Activated CD4-positive, alpha-beta T cell treated with anti-CD3 and anti-CD28 coated beads, Interleukin-2, amount 50 U/mL, for 16 hours (primary cell): ENCODE measurements around the gene SNX24.
A peak's percentile ranks its signal among the peaks of the same experiment; 100 is the strongest.
"Not testable (repeated sequence)": the region's sequence is repeated elsewhere in the genome, so short reads cannot be mapped to it uniquely, and the experiment has no call there.

ENCODE experiments used
- DNase-seq: peaks from one replicate; pipeline ENCODE4 v3.0.0-alpha.2; 2020

The SNX24 gene, protein sequence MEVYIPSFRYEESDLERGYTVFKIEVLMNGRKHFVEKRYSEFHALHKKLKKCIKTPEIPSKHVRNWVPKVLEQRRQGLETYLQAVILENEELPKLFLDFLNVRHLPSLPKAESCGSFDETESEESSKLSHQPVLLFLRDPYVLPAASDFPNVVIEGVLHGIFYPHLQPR

GRCh38 chr5:122845229-122846050, at the start of gene SNX24:
TSS of gene SNX24 (plus strand) at chr5:122845613. CDS start at chr5:122845634, 21 bp downstream.
- DNase-seq: peak; percentile 77

- DNase-seq: no peak
Measured at GRCh38 chr5:122805481-122805880, 39.9 kb upstream of the SNX24 start.

- DNase-seq: no peak
Measured at GRCh38 chr5:122810405-122810804, 35.0 kb upstream of the SNX24 start.

- no peak for DNase-seq
Measured at GRCh38 chr5:122815218-122815767, 30.1 kb upstream of the SNX24 start.

- DNase-seq: no peak
Measured at GRCh38 chr5:122816756-122817155, 28.7 kb upstream of the SNX24 start.

- no peak for DNase-seq
Measured at GRCh38 chr5:122831984-122832383, 13.4 kb upstream of the SNX24 start.

- DNase-seq: no peak
Measured at GRCh38 chr5:122835681-122836080, 9.7 kb upstream of the SNX24 start.

GRCh38 chr5:122836947-122837346, 8.5 kb upstream of the SNX24 start:
- no peak for DNase-seq

DNA sequence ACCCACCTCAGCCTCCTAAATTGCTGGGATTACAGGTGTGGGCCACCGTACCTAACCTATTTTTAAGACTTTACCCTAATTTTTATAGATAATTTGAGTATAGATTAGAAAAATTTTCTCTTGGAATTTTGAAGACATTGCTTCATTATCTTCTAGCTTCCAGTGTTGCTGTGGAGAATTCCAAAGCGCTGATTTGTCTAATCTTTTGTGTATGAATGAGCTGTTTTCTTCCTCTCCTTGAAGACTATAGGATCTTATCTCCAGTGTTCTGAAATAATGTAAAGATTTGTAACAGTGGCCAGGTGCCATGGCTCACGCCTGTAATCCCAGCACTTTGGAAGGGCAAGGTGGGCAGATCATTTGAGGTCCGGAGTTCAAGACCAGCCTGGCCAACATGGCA, 5.7 kb upstream of the SNX24 start:
- DNase-seq: no peak

DNA sequence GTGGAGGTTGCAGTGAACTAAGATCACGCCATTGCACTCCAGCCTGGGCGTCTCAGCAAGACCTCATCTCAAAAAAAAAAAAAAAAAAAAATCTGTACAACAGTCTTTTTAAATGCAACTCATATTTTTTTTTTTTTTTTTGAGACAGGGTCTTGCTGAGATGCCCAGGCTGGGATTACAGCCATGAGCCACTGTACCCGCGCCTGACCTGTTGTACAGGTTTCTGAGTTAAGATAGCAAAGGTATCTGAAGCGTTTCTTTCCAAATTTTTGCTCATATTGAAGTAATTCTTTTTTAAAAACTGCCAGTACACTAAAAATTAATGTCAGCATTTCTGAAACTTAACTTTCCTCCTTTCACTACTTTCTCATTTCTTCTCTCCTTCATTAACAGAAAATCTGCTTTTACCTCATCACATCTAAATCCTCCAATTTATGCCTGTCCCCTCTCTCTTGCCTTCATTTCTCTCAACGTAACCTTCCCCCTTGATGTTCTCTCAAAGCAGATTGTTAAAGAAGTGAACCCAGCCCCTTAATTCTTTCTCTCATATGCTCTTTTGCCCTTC, 3.3 kb upstream of the SNX24 start:
- no peak for DNase-seq

GRCh38 chr5:122844136-122844909, 1.1 kb upstream of the SNX24 start:
- no peak for DNase-seq

DNA sequence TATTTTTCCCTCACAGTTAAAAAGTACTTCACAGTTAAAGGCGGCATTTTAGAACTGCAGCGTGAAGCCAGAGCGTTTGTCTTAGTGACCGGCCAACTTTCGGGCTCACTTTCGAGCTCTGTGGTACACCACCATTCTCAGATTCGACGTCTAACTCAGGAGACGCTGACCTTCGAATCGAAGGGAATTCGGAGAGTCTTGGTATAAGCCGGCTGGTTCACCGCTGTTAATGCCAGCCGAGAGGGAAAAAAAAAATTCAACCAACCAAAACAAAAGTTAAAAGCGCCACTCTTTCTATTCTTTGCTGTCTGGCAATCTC, 544 bp upstream of the SNX24 start:
- no peak for DNase-seq

DNA sequence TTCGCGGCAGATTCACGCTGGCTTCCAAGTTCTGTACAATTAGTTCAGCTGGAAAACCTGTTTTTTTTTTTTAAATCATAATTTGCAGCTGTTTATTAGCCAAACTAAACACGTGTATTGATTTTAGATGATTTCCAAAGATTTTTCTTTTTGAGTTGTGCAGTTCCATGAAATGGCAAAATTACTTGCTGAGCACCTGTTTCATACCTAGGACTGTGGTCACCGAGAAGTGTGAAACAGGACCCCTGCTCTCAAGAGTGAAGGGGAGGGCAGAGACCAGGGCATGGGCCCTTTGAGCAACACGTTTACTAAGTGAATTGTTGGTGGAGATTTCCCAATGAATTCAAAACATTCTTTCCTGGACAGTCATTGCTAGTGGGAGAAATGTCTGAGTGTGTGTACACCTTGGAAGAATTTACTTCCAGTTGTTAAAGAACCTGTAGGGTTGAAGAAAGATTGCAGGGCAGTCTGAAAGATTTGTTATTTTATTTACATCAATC, 688 bp downstream of the SNX24 start:
- no peak for DNase-seq

- no peak for DNase-seq
Measured at GRCh38 chr5:122847687-122848081, 2.3 kb downstream of the SNX24 start.

DNA sequence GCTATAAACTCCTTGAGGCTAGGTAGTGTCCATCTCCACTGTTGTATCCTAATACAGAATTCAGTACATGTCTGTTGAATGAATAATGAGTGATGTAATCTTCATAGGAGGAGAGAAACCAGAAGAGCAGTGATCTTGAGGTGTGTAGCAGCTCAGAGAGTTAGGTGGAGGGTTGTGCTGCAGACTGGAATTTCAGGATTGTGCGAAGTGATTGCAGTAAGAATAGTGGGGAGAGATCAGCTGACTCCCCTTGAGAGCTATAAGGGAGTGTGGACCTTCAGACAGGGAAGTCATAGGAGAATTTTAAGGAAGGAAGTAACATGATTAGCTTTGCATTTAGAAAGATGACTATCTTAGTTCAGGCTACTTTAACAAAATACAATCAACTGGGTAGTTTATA, 4.4 kb downstream of the SNX24 start:
- no peak for DNase-seq

DNA sequence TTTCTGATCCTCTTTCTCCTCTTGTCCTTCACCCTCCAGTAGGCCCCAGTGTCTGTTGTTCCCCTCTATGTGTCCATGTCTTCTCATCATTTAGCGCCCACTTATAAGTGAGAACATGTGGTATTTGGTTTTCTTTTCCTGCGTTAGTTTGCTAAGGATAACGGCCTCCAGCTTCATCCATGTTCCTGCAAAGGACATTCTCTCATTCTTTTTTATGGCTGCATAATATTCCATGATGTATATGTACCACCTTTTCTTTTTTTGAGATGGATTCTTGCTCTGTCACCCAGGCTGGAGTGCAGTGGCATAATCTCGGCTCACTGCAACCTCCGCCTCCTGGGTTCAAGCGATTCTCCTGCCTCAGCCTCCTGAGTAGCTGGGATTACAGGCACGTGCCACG, 12.1 kb downstream of the SNX24 start:
- not testable (repeated sequence) for DNase-seq

- DNase-seq: no peak
Measured at GRCh38 chr5:122858451-122858850, 13.0 kb downstream of the SNX24 start.

DNA sequence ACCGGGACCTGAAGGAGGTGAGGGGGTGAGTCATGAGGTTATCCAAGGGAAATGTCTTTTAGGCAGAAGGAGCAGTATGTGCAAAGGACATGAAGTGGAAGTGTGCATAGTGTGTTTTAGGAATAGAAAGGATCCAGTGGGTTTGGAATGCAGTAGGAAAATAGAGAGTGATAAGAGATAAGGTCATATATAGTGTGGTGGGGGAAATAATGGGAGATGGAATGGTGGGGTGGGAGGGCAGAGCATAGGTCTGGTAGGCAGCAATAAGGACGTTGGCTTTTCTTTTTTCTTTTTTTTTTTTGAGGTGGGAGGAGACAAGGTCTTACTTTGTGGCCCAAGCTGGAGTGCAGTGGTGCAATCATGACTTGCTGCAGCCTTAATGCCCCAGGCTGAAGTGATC, 17.8 kb downstream of the SNX24 start:
- no peak for DNase-seq

GRCh38 chr5:122863721-122864120, 18.3 kb downstream of the SNX24 start:
- no peak for DNase-seq

- DNase-seq: peak; percentile 70
Measured at GRCh38 chr5:122864400-122864799, 19.0 kb downstream of the SNX24 start.

DNA sequence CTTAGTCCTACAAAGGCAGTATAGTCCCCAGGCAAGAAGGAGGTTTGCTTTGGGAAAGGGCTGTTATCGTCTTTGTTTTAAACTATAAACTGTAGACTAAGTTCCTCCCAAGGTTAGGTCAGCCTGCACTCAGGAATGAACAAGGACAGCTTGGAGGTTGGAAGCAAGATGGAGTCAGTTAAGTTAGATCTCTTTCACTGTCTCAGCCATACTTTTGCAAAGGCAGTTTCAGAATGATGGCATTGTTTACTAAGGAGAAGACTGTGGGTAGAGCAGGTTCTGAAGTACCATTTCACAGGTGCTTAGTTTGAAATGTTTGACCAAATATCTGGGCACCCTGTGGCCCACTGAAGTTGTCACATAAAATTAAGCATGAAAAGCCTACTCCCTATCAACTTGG, 19.4 kb downstream of the SNX24 start:
- DNase-seq: no peak

- DNase-seq: no peak
Measured at GRCh38 chr5:122870219-122870856, 24.9 kb downstream of the SNX24 start.

- no peak for DNase-seq
Measured at GRCh38 chr5:122871661-122872060, 26.2 kb downstream of the SNX24 start.
